ENCODE measurements around the gene IFT22. TPM values are rescaled to one million over a fixed set of nuclear protein-coding genes. Genes with fewer than 3 reads are reported as not detected.
"Not testable (repeated sequence)": the region's sequence is repeated elsewhere in the genome, so short reads cannot be mapped to it uniquely, and the experiment has no call there.

IFT22 gene
- total and polyA plus RNA-seq, 4 donors: 5.5 to 9.4 (median 7.6) TPM

DNA sequence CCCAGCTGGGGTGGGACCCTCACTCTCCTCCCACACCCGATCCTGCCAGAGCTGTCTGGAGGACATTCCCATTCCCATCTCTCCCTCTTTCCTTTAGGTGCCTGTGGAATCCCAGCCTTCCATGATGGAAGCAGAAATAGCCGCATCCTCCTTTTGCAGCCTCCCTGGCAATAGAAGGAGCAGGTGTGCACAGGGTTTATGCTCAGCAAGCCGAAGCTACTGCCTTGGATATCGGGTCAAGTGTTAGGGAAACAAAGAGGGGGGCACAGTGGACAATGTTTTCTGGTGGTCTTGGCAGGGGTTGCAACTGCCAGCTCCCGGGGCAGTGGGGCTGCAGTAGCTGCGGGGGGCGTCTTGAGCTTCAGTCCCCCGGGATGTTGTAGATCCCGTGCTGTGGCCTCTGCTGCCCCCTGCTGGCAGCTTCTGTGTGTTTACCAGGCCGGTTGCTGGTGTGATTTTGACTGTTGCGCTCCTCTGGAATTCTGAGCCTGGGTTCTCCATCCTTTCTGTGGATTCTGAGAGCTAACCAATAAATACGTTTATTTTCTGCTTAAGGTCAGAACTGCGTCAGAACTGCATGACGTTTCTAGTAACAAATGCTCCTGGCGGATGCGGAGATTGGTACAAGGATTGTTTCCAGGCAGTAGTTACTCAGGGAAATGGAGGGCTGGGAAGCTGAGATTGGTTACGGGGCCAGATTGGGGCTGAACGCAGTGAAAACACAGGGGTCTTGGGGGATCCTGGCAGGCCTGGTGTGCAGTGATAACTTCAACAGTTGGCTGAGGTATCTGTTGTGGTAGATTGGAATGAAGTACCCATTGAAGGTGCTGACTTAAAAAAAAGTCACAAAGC lies 31.2 kb downstream of the IFT22 start:
- peak; percentile 57 for DNase-seq (ENCODE audit: low spot score)
- TF ChIP-seq, protein P1, sequence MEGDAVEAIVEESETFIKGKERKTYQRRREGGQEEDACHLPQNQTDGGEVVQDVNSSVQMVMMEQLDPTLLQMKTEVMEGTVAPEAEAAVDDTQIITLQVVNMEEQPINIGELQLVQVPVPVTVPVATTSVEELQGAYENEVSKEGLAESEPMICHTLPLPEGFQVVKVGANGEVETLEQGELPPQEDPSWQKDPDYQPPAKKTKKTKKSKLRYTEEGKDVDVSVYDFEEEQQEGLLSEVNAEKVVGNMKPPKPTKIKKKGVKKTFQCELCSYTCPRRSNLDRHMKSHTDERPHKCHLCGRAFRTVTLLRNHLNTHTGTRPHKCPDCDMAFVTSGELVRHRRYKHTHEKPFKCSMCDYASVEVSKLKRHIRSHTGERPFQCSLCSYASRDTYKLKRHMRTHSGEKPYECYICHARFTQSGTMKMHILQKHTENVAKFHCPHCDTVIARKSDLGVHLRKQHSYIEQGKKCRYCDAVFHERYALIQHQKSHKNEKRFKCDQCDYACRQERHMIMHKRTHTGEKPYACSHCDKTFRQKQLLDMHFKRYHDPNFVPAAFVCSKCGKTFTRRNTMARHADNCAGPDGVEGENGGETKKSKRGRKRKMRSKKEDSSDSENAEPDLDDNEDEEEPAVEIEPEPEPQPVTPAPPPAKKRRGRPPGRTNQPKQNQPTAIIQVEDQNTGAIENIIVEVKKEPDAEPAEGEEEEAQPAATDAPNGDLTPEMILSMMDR (IDR thresholded peaks at IDR 0.05; ENCODE audit: low read depth, low read length, missing input control): peak; percentile 47
- TF ChIP-seq RAD21 (IDR thresholded peaks at IDR 0.05): peak; percentile 72 to 76
- Histone ChIP-seq H3K4me1 (ENCODE audit: control insufficient read depth in 4 of 4, insufficient read depth in 4 of 4, low read length in 3 of 4) (peaks cover 3 to 37% (median 19%) of the 10 kb centered on the region in 4 donors), H3K27ac (ENCODE audit: low read depth in 1 of 2, low read length in 2 of 2) (peak overlapping the region; percentile 94 to 96)
- not testable (repeated sequence) for H3K9me3 ChIP-seq (ENCODE audit: control insufficient read depth in 4 of 4, low read length in 3 of 4); H3K4me3 ChIP-seq (ENCODE audit: low read depth in 1 of 3, low read length in 3 of 3); H3K36me3 ChIP-seq (ENCODE audit: control insufficient read depth in 4 of 4, insufficient read depth in 3 of 4, low read depth in 1 of 4, low read length in 3 of 4); H3K9ac ChIP-seq (ENCODE audit: low read depth in 1 of 2, low read length in 2 of 2); H3K27me3 ChIP-seq (ENCODE audit: control insufficient read depth in 4 of 4, insufficient read depth in 4 of 4, low read length in 3 of 4)
- 12% methylated on average over 18 of the region's 18 CpGs for WGBS

DNA sequence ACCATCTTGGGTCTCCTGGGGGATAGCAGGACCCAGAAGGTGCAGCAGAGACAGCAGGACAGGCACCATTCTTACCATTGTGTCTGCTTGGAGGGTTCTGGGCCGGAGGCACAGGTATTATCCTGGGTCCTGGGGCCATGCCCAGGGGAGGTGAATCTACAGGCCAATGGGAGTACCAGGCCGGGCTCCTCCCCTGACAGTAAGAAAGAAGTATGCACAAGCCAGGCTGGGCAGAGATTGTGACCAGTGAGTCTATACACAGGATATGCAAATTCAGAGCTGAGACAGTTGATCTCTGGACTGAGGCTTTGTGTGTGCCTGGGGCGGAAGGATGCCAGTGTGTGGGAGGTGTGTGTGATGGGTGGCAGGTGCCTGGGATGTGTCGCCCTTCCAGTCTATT lies 31.9 kb downstream of the IFT22 start:
- peaks cover 3 to 40% (median 23%) of the 10 kb centered on the region in 4 donors for H3K4me1 ChIP-seq (ENCODE audit: control insufficient read depth in 4 of 4, insufficient read depth in 4 of 4, low read length in 3 of 4)
- not testable (repeated sequence) for H3K9me3 ChIP-seq (ENCODE audit: control insufficient read depth in 4 of 4, low read length in 3 of 4); DNase-seq (ENCODE audit: low spot score); H3K27me3 ChIP-seq (ENCODE audit: control insufficient read depth in 4 of 4, insufficient read depth in 4 of 4, low read length in 3 of 4); H3K36me3 ChIP-seq (ENCODE audit: control insufficient read depth in 4 of 4, insufficient read depth in 3 of 4, low read depth in 1 of 4, low read length in 3 of 4)
- peak overlapping the region; percentile 46 to 78 (median 46) for H3K4me3 ChIP-seq (ENCODE audit: low read depth in 1 of 3, low read length in 3 of 3)
- peak overlapping the region; percentile 88 to 95 for H3K9ac ChIP-seq (ENCODE audit: low read depth in 1 of 2, low read length in 2 of 2)
- H3K27ac ChIP-seq (ENCODE audit: low read depth in 1 of 2, low read length in 2 of 2): peak overlapping the region; percentile 94 to 96
- TF ChIP-seq YY1 (IDR thresholded peaks at IDR 0.05) (peak; percentile 77), FOXA1 (IDR thresholded peaks at IDR 0.05) (peak; percentile 43), JUND (IDR thresholded peaks at IDR 0.05) (peak in 1 of 2 donors; percentile 56), SP1 (IDR thresholded peaks at IDR 0.05) (peak; percentile 87), EGR1 (IDR thresholded peaks at IDR 0.05; ENCODE audit: low read depth in 2 of 2) (peak in 1 of 2 donors; percentile 65), TAF1 (conservative IDR thresholded peaks at IDR 0.05) (peak; percentile 91), RXRA (IDR thresholded peaks at IDR 0.05) (peak; percentile 60 to 79), HNF4A (conservative IDR thresholded peaks at IDR 0.05) (peak; percentile 79 to 83), NR2F2 (IDR thresholded peaks at IDR 0.05) (peak; percentile 19), GABPA (IDR thresholded peaks at IDR 0.05 in 1 of 2, conservative IDR thresholded peaks at IDR 0.05 in 1 of 2) (peak in 1 of 2 donors; percentile 50)
- TF ChIP-seq, protein P2, sequence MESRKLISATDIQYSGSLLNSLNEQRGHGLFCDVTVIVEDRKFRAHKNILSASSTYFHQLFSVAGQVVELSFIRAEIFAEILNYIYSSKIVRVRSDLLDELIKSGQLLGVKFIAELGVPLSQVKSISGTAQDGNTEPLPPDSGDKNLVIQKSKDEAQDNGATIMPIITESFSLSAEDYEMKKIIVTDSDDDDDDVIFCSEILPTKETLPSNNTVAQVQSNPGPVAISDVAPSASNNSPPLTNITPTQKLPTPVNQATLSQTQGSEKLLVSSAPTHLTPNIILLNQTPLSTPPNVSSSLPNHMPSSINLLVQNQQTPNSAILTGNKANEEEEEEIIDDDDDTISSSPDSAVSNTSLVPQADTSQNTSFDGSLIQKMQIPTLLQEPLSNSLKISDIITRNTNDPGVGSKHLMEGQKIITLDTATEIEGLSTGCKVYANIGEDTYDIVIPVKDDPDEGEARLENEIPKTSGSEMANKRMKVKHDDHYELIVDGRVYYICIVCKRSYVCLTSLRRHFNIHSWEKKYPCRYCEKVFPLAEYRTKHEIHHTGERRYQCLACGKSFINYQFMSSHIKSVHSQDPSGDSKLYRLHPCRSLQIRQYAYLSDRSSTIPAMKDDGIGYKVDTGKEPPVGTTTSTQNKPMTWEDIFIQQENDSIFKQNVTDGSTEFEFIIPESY (IDR thresholded peaks at IDR 0.05): peak; percentile 48
- TF ChIP-seq, protein P3, sequence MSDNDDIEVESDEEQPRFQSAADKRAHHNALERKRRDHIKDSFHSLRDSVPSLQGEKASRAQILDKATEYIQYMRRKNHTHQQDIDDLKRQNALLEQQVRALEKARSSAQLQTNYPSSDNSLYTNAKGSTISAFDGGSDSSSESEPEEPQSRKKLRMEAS (IDR thresholded peaks at IDR 0.05): peak; percentile 34
- TF ChIP-seq, protein P4, sequence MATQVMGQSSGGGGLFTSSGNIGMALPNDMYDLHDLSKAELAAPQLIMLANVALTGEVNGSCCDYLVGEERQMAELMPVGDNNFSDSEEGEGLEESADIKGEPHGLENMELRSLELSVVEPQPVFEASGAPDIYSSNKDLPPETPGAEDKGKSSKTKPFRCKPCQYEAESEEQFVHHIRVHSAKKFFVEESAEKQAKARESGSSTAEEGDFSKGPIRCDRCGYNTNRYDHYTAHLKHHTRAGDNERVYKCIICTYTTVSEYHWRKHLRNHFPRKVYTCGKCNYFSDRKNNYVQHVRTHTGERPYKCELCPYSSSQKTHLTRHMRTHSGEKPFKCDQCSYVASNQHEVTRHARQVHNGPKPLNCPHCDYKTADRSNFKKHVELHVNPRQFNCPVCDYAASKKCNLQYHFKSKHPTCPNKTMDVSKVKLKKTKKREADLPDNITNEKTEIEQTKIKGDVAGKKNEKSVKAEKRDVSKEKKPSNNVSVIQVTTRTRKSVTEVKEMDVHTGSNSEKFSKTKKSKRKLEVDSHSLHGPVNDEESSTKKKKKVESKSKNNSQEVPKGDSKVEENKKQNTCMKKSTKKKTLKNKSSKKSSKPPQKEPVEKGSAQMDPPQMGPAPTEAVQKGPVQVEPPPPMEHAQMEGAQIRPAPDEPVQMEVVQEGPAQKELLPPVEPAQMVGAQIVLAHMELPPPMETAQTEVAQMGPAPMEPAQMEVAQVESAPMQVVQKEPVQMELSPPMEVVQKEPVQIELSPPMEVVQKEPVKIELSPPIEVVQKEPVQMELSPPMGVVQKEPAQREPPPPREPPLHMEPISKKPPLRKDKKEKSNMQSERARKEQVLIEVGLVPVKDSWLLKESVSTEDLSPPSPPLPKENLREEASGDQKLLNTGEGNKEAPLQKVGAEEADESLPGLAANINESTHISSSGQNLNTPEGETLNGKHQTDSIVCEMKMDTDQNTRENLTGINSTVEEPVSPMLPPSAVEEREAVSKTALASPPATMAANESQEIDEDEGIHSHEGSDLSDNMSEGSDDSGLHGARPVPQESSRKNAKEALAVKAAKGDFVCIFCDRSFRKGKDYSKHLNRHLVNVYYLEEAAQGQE (IDR thresholded peaks at IDR 0.05): peak; percentile 94
- WGBS: 24% methylated on average over 4 of the region's 4 CpGs
